Renal cortical epithelial cell (primary cell): ENCODE measurements around the gene SREK1IP1. TPM values are rescaled to one million over a fixed set of nuclear protein-coding genes. Genes with fewer than 3 reads are reported as not detected.

Experiments used
- DNase-seq: peaks from one replicate; pipeline ENCODE4 v3.0.0-alpha.2; 2011; ENCODE audit warnings: low read depth
- total RNA-seq: library from RNA; depleted of rRNA; stranded (reverse); fragments of >200 nt; gene quantifications from 2 replicates; pipeline ENCODE4 v1.2.3, GENCODE V29; 2014

Gene SREK1IP1
- total RNA-seq = 21.8 and 25.9 TPM in 2 replicates

- DNase-seq = peak; percentile 84
Measured at GRCh38 chr5:64768358-64769312, at the start of gene SREK1IP1, which contains the start of gene CWC27. SREK1IP1 (minus strand) TSS chr5:64768691; CDS start chr5:64768517, 174 bp downstream. CWC27 (plus strand) TSS chr5:64768930; CDS start chr5:64769147, 217 bp downstream.

DNA sequence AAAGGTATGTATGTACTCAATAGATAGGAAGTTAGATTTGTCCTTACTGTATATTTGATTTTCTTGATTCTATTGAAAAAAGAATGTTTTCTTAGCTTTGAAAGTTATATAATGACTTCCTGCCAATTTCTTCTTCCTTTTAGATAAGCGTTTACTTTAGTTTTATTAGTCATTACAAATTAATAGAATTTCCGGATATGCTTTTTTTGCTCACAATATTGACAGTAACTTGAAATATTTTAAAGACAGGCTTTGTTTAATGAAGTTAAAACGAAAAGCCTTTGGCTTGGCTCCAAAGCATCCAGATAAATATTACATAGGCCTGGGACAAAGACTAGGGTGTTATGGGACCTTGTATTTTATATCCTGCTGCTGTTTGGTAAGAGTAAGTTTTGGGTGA lies 49.8 kb upstream of the SREK1IP1 start:
- DNase-seq = no peak

DNA sequence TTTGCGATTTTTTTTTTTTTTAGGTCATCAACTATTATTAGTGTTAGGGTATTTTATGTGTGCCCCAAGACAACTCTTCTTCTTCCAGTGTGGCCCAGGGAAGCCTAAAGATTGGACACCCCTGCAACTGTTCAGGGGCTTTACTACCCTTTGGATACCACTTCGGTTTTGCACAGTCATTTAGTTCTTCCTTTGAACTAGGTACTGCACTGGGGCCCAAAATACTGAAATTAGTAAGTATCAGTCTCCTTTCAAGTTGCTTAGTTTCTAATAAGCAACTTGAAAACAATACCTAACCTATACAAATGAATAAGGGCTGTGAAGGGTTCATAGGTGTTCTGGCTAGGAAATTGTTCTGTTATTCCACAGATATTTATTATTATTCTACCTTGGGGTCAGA lies 45.6 kb upstream of the SREK1IP1 start:
- no peak for DNase-seq

DNA sequence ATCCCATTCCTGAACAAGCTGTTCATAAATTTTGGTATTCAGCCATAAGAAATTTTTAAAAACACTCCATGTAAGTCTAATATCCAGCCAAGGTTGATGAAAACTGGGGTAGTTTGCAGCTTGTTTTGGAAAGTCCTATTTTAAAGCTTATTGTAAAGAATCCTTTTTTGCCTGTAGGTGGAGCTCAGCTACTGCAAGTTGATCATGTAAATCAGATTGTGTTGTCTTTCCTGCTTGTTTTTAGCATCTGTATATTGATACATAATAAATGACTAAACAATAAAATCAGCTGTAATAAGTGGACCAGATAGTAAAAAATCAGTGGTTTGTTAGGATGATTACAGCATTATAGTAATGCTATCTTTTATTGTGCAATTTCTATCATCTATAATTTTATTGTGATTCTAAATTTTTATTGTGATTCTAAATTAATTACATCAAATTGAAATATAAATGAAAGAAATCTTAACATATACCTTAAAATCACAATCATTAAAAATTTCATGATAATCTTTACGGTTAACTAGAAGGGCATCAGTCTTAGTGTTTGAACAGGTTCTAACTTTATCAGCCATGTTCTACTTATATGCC lies 42.7 kb upstream of the SREK1IP1 start:
- peak; percentile 68 for DNase-seq

DNA sequence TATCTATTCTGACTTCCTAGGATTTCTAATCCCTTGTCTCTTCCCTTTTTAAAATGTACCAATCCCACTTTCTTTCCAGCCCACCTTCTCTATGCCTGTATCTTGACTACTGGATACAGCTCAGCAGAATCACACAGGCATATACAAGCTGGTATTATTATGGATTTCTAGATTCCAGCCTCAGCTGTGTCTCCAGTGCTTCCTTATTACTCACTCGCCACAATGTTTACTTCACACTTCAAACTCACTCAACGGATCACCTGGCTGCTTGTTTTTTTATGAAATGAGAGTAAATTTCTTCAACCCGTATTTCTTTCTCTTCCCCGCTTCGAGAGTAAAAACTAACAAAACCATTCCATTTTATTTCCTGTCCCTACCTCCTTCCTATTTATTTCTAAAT lies 39.0 kb upstream of the SREK1IP1 start:
- peak; percentile 40 for DNase-seq

DNA sequence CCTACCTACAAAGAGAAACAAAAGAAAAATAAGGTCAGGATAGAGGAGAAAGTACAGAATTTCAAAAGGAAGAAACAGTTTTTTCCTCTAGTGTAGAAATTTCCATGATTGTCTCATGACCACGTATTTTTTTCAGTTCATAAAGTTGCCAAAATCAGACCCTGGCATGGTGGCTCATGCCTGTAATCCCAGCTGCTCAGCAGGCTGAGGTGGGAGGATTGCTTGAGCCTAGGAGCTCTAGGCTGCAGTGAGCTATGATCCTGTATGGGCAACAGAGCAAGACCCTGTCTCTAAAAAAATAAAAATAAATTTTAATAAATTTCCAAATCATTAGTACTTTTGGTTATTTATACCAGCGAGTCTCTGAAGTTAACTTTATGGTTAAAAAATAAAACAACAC lies 38.0 kb upstream of the SREK1IP1 start:
- no peak for DNase-seq

- no peak for DNase-seq
Measured at GRCh38 chr5:64800926-64801325, 32.4 kb upstream of the SREK1IP1 start.

DNA sequence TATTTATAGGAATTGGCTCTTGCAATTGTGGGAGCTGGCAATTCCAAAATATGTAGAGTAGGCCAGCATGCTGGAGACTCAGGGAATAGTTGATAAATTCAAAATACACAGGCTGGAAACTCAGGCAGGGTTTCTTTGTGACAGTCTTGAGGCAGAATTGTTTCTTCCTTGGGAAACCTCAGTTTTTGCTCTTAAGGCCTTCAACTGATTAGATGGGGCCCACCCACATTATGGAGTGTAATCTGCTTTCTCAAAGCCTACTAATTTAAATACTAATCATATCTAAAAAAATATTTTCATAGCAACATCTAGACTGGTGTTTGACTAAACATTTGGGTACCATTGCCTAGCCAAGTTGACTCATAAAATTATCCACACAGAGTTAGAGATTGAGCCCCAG lies 27.8 kb upstream of the SREK1IP1 start:
- no peak for DNase-seq

DNA sequence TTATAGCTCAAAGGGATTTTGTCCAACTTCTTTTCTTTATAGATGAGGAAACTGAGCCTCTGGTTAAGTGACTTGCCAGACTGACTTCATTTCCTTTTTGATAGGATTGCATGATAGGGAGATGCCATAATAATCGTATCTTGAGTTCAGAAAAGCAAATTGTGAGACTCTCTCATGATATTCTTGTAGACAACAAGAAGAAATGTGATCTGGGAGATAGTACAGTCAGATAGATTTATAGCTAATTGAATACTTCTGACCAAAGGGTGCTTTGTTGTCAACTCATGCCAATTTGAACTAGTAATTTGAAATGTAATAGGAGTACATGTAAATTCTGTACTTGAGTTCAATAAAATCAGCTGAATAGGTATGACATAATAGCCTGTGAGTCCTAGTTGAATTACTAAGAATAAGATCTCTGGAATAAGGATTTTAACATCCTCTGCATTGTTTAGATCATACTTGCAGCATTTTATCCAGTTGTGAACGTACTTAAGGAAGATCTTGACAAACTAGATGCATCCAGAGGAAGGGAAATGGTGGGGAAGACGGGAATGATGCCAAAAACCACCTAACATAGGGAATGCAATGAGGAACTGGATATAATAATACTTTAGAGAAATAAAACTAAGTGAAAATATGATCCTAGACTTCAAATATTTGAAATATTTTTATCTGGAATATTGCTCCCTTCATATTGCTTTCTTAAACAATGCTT lies 25.7 kb upstream of the SREK1IP1 start:
- DNase-seq = no peak

DNA sequence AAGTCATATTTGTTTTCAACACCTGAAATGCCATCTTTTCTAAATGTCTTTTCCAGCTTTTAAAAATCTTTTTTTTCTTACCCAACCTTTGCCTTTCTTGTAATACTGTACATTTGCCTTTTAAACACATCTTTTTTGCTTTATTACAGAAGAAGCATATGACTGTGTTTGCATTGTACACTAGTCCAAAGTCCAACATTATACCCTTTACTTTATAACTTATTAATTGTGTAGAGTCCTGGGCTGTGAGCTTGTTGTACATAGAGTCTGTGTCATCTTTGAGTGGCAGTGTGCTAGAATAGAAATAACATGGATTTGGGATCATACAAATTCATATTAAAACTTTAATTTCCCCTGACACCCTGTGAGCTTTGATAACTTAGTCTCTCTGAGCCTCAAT lies 24.0 kb upstream of the SREK1IP1 start:
- no peak for DNase-seq

DNA sequence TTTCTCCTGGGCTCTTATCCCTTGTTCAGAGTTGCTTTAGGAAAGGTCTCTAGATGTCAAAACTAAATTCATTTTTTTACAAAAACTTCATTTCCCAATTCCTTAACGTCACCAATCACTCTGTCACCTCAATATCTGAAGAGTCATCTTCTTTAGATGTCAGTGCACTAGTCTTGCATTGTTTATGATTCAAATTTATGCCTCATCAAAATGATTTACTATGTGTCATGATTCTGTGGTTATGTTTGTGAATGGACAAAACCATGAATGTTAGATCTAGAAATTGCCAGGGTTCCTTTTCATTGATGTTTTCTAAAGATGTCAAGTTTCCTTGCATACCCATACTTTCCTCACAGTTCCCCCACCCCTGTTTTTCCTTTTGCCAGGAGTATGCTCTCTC lies 21.7 kb upstream of the SREK1IP1 start:
- no peak for DNase-seq

DNA sequence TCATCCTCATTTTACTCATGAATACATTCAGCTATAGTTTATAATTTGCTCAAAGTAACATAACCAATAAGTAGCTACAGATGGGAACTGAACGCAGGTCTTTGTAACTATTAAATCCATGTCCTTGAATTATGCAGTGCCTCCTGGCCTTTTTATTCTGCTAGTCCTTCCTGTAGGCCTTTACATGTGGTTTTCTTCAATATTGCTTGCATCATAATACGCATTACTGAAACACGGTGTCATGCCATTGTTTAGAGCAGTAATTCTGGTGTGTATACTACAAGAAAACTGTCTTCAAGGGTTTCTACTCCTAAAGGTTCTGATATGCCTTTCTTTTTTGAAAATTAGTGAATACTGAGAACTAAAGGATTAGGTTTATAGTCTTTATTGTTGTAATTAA lies 21.0 kb upstream of the SREK1IP1 start:
- DNase-seq = peak; percentile 12

DNA sequence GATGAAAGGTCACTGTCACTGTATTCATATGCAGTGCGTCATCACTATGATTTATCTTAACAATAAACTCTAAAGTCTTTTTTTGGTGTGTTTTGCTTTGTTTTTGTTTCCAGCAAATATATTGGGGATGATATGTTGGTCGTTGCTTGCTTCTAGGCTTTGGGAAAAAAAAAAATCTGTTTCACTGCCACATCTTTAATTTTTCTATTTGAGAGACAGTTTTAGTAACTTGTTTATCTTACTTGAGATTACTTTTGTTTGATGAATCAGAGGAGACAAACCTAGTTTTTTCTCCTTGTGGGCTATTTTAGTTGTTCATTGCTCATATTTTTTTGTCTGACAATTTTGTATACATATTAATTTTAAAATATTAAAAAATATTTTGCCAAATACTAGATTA lies 19.7 kb upstream of the SREK1IP1 start:
- no peak for DNase-seq

DNA sequence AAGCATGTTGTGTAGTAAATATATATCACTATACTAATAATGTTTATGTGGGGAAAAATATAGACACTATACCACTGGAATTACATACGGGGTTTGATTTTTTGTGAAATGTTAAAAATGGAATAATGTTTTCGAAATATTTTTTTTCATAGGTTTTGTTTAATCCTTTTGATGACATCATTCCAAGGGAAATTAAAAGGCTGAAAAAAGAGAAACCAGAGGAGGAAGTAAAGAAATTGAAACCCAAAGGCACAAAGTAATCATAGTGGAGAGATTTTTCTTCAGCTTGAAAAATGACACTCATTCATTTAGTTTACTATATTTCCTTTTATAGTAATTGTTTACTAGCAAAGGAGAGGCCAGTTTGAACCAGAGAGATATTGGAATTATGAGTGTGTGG lies 17.9 kb upstream of the SREK1IP1 start:
- DNase-seq = no peak

- DNase-seq = peak; percentile 68
Measured at GRCh38 chr5:64784451-64785025, 16.0 kb upstream of the SREK1IP1 start.

- no peak for DNase-seq
Measured at GRCh38 chr5:64775291-64775690, 6.8 kb upstream of the SREK1IP1 start.

- DNase-seq = no peak
Measured at GRCh38 chr5:64773533-64773932, 5.0 kb upstream of the SREK1IP1 start.

DNA sequence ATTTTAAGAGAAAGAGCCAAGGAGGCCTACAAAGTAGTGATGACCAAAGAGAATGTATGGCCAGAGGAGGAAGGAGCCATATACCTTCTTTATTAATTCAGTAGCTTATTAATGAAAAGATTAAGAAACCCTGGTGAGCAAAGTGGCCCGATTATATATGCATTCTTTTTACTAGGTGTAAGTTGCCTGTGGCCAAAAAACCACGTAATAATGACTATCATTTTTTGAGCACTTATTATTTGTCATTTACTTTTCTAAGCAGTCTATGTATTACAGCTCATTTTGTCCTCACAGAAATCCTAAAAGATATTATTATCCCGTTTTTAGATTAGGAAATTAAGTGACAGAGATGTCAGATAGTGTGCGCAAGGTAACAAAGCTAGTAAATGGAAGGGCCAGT lies 3.2 kb upstream of the SREK1IP1 start:
- DNase-seq = no peak

- DNase-seq = no peak
Measured at GRCh38 chr5:64769855-64770254, 1.4 kb upstream of the SREK1IP1 start.

GRCh38 chr5:64767959-64768357 lies 533 bp downstream of the SREK1IP1 start:
- DNase-seq = peak; percentile 23

DNA sequence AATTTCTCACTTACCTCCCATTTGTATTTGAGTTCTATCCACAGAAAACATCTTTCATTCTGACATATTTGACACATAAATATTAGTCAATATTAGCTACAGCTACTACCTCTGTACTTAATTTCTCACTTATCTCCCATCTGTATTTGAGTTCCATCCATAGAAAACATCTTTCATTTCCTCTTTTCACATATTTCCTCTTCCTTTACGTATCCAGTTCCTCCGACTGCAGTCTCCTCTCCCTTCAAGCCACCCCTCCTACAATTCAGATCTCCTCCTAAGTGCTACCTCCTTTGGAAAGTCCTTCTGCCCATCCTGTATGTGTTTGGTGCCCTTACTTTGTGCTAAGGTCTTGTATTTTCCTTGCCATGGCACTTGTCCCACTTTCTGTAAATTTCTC lies 1.6 kb downstream of the SREK1IP1 start:
- DNase-seq = no peak
